Measurements from ENCODE around the gene RASGRP3.

Gene RASGRP3

GRCh38 chr2:33597026-33597425, 120.6 kb downstream of the RASGRP3 start:
- H3K4me3 ChIP-seq (ENCODE audit: low read depth, low read length), result no peak overlapping the region; the same call in 1 of the 2 replicates
- no peak for TF ChIP-seq CTCF (IDR thresholded peaks at IDR 0.05; ENCODE audit: low read depth, low read length)

GRCh38 chr2:33598561-33599174, 122.2 kb downstream of the RASGRP3 start:
- no peak for TF ChIP-seq CTCF (IDR thresholded peaks at IDR 0.05; ENCODE audit: low read depth, low read length)
- H3K4me3 ChIP-seq (ENCODE audit: low read depth, low read length), result peak overlapping the region; percentile 83

GRCh38 chr2:33599175-33599942, 122.9 kb downstream of the RASGRP3 start, which contains the start of gene FAM98A:
FAM98A (minus strand) TSS chr2:33599299; CDS start chr2:33599221, 78 bp downstream.
- peak within 1 kb of the TSS; percentile 83 for H3K4me3 ChIP-seq (ENCODE audit: low read depth, low read length)
- no peak for TF ChIP-seq CTCF (IDR thresholded peaks at IDR 0.05; ENCODE audit: low read depth, low read length)

GRCh38 chr2:33599943-33600192, 123.4 kb downstream of the RASGRP3 start:
- H3K4me3 ChIP-seq (ENCODE audit: low read depth, low read length), result peak overlapping the region; percentile 83
- TF ChIP-seq CTCF (IDR thresholded peaks at IDR 0.05; ENCODE audit: low read depth, low read length), result no peak

GRCh38 chr2:33602201-33602830, 125.9 kb downstream of the RASGRP3 start:
- no peak overlapping the region for H3K4me3 ChIP-seq (ENCODE audit: low read depth, low read length)
- TF ChIP-seq CTCF (IDR thresholded peaks at IDR 0.05; ENCODE audit: low read depth, low read length), result no peak

GRCh38 chr2:33603416-33603815, 127.0 kb downstream of the RASGRP3 start:
- no peak overlapping the region for H3K4me3 ChIP-seq (ENCODE audit: low read depth, low read length)
- no peak for TF ChIP-seq CTCF (IDR thresholded peaks at IDR 0.05; ENCODE audit: low read depth, low read length)

- TF ChIP-seq CTCF (IDR thresholded peaks at IDR 0.05; ENCODE audit: low read depth, low read length), result no peak
- H3K4me3 ChIP-seq (ENCODE audit: low read depth, low read length), result no peak overlapping the region
Measured at GRCh38 chr2:33605056-33605455, 128.6 kb downstream of the RASGRP3 start.
